Dermis blood vessel endothelial cell (primary cell): ENCODE data around the gene SDR39U1. TPM values are rescaled to one million over a fixed set of nuclear protein-coding genes. Genes with fewer than 3 reads are reported as not detected.

Experiments
- DNase-seq: peaks from one replicate; pipeline ENCODE4 v3.0.0; 2010
- total RNA-seq: library from RNA; depleted of rRNA; stranded (reverse); fragments of >200 nt; gene quantifications from 2 replicates; pipeline ENCODE4 v1.2.3, GENCODE V29; 2014

The SDR39U1 gene
- total RNA-seq, 1 donor from 2014 or later = 79.1 TPM

- no peak for DNase-seq
These were observed 13.8 kb downstream of the SDR39U1 start for GRCh38 chr14:24428628-24429394.

DNA sequence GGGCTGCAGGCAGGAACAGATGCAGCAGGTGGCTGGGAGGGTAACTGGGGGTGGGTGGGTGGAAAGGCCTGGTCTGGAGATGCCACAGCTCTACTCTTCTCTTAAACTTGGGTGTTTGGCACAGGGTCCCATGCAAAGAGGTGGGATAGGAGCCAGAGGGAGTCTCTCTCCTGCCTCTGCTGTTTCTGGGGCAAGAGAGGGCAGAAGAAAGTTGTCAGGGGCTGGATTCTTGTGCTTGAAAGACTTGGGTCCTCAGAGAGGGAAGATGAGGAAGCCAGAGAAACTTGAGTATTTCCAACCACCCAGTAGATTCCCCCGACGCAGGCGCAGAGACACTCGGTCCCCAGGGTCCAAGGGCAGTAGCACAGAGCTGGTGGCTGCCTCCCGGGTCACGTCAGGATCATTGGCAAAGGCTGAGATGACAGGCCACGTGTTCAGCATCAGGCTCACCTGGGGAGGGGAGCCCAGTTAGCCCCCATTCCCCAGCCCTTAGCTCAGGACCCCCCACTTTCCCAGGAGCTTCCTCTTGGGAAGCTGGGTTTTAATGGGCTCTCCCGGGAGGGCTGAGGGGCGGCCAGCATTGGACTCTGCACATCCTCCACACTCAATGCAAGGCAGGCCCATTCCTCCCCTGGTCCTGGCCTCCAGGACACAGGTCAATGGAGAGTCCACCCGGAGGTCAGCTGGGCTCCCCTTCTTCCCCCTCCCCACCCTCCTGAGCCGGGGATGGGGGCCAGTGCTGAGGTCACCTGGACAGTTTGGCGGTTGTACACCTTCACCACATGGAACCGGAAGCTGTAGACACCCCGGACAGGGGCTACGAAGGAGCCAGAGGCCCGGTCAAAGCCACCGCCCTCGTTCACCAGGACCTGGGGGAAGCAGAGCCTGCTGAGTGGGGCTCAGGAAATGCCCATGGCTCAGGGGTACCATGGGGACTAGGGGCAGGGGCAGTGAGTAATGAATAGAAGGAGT is 14.8 kb downstream of the SDR39U1 start:
- DNase-seq = no peak

DNA sequence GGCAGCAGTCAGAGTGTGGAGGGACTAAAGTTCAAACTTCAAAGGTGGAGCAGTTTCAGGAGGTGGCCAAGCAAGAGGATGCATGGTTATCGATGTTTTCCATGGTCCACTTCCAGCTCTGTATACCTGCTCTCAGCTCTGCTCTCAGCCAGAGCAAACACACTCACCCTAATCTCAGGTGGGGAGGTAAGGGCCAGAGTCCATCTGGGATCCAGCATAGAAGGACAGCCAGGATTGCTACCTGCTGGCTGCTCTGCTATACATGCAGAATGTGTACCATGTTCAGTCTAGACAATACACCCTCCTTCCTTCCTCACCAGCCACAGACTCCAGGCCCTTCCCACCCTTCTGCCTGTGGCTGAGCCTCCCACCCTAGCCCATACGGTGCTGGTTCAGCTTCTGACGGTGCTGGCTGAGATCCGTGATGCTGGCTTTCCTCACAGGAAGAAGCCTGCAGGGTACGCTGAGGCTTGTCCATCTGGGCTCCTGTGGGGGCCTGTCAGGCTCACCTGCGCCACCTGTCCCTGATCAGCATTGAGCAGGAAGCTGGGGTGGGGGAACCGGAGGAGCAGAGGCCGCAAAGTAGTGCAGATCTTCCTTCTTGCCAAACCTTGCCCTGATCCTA is 15.6 kb downstream of the SDR39U1 start:
- no peak for DNase-seq

DNA sequence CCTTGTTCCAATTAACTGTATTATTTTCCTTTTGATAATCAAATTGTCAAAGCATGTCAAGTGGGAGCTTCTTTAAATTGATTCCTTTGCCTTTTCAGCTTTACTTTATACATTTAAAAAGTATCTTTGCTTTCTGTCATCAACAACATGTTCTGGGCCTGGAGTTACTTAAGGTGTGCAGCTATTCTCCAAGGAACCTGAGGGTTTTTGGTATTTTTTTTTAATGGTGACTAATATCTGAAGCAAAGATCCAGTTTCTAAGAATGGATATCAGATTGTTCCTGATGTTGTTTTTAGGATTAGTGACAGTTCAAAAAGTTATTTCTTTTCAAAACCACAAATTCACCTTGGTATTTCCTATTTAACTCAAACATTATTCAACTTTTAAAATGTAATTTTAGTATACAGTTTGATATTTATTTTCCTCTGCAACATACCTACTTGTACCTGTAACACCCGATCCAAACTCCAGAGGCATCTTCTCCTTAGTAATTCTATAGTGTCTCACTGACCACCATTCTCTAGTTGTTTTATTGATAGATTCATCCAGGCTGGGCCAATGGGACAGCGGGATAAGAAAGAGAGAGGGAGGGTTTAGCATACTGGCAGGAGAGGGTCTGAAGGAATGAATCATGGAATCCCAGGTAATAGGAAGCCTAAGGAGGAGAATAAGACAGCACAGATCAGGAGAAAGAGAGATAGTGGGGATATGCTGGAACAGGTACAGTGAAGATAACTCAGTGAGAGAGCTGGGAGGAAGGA is 16.2 kb downstream of the SDR39U1 start:
- DNase-seq = no peak

GRCh38 chr14:24425704-24426103 is 16.9 kb downstream of the SDR39U1 start:
- DNase-seq = peak; percentile 85

GRCh38 chr14:24422694-24423601 is 19.6 kb downstream of the SDR39U1 start:
- no peak for DNase-seq

GRCh38 chr14:24422261-24422660 is 20.3 kb downstream of the SDR39U1 start:
- DNase-seq = no peak

DNA sequence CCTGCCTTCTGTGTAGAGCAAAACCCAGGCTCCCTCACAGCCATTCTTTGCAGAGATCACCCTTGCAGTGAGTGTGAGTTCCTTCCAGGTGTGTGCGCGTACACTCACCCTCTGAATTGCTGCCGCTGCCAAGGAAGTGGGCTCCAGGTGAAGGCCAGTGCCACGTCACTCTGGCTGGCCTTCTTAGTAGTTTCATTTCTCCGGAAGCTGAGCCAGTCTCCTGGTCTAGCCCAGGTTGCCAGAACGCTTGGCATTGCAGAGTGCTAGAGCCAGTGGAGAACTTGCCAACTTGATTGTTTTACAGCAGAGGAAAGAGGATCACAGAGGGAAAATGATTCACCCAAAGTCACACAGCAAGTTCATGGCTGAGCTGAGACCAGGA is 24.1 kb downstream of the SDR39U1 start:
- DNase-seq = peak; percentile 78

DNA sequence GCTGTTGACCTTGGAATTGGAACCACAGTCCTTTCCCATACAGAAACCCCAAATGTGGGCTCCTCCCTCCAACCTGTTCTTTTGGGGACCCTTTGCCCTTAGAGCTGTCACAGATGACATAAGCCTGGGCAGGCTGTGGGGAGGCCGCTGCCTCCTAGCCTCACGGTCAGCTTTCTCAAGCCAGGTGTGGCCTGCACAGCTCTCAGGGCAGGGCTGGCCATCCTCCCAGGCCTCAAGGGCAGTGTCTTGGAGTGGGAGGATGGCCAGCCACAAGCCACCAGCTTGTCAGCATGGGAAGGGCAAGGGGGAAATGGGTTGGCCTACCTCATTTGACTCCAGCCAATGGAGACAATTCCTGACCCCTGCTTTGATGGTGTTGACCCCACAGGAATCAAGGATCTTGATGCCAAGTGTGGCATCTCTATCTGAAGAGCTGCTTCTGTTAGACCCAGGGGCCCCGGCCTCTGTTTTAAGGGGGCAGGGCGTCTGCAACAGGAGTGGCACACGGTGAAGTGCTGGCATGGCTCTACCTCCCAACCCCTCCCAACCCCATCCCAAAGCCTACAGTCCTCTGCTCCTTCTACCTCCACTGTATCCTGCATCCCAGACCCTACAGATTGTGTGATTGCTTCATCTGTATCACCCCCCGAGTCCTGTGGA is 24.6 kb downstream of the SDR39U1 start:
- DNase-seq = no peak

- no peak for DNase-seq
These were observed 25.5 kb downstream of the SDR39U1 start for GRCh38 chr14:24416932-24417619.

DNA sequence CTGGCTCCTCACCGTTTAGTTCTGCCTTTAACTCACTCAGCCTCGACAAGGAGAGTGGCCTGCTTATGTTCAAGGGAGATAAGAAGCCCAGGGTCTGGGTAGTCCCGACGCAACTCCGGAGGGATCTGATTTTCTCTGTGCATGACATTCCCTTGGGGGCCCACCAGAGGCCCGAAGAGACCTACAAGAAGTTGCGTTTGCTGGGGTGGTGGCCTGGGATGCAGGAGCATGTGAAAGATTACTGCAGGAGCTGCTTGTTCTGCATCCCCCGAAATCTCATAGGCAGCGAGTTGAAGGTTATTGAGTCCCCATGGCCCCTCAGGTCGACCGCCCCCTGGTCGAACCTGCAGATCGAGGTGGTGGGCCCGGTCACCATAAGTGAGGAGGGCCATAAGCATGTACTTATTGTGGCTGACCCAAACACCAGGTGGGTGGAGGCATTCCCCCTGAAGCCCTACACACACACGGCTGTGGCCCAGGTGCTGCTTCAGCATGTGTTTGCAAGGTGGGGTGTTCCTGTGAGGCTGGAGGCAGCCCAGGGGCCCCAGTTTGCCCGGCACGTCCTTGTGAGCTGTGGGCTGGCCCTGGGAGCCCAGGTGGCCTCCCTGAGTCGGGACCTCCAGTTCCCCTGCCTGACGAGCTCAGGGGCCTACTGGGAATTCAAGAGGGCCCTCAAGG is 26.2 kb downstream of the SDR39U1 start:
- no peak for DNase-seq

DNA sequence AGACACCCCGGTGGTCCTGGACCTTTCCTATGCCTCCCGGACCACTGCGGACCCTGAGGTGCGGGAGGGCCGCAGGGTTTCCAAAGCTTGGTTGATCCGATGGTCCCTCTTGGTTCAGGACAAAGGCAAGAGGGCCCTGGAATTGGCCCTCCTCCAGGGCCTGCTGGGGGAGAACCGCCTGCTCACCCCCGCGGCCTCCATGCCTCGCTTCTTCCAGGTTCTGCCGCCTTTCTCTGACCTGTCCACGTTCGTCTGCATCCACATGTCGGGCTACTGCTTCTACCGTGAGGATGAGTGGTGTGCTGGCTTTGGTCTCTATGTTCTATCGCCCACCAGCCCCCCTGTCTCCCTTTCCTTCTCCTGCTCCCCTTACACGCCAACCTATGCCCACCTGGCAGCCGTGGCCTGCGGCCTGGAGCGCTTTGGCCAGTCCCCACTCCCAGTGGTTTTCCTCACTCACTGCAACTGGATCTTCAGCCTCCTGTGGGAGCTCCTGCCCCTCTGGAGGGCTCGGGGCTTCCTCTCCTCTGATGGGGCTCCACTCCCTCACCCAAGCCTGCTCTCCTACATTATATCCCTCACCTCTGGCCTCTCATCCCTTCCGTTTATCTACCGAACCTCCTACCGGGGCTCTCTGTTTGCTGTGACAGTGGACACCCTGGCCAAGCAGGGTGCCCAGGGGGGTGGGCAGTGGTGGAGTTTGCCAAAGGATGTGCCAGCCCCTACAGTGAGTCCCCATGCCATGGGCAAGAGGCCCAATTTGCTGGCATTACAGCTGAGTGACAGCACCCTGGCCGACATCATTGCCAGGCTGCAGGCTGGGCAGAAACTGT is 26.9 kb downstream of the SDR39U1 start:
- no peak for DNase-seq

DNA sequence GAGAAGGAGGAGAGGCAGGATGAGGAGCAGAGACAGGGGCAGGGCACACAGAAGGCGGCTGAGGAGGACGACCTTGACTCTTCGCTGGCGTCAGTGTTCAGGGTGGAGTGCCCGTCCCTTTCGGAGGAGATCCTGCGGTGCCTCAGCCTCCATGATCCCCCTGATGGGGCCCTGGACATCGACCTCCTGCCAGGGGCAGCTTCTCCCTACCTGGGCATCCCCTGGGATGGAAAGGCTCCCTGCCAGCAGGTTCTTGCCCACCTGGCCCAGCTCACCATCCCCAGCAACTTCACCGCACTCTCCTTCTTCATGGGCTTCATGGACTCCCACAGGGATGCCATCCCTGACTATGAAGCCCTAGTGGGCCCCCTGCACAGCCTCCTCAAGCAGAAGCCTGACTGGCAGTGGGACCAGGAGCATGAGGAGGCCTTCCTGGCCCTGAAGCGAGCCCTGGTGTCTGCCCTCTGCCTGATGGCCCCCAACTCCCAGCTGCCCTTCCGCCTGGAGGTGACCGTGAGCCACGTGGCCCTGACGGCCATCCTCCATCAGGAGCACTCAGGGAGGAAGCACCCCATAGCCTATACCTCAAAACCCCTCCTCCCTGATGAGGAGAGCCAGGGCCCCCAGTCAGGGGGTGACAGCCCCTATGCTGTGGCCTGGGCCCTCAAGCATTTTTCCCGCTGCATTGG is 27.7 kb downstream of the SDR39U1 start:
- no peak for DNase-seq

DNA sequence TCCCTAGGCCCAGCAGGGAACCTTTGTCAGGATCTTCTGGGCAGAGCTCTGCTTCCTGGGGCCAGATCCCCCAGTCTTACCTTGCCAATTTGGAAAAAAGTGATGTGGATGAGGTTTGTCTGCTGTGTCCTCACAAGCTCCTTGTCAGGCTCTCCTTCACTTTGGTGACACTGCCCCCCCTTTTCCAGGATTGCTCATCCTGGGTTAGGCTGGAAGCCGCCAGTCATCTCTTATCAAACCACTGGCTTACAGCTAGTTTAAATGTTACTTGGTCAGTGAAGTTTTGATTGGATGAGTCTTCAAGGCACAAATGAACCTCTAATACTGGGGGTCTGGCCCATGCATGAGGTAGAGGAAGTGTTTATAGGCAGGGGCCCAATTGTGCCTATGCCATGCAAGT is 28.5 kb downstream of the SDR39U1 start:
- no peak for DNase-seq

DNA sequence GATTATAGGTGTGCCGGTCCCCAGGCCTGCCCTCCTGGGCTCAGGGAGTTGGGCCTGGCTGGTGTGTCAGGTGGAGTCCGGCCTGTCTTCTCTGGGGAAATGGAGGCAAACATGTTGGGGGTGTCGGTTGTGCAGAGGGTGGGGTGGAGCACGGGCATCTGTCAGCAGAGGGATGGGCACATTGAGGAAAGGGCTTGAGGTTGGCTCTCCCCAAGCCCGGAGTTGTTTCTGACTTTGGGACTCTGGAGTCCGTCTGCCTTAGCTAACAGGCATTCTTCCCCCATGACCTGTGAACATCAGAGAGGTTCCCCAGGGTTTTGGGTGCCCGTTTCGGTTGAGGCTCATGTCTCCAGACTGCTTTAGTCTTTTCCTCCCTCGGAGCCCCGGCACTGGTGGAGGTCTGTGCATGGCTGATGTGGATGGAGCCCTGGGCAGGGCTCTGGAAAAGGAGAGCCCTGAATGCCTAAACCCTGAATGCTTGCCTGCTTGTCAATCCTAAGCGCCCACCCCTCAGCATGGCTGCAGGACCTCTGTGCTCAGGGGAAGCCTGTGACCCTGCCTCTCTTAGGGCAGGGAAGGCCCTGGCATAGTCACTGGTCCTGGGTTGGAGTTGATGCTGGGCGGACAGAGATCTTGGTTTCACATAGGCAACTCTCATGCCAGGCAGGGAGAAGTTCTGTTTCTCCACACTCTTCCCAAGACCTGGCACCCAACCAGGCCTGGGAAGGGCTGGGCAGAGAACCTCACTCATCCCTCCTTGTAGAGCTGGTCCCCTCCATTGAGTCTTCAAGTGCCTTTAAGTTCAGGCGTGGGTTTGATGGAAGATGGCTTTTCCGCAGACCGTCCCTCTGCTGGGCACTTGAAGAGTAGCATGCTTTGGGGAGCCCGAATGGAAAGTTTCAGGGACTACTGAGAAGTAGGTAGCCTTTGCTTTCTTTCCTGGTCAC is 30.9 kb downstream of the SDR39U1 start:
- DNase-seq = peak; percentile 84

GRCh38 chr14:24409956-24410355 is 32.6 kb downstream of the SDR39U1 start:
- no peak for DNase-seq

GRCh38 chr14:24409192-24409591 is 33.4 kb downstream of the SDR39U1 start:
- no peak for DNase-seq
